ENCODE results near the gene PALM2AKAP2. TPM values are rescaled to one million over a fixed set of nuclear protein-coding genes. Genes with fewer than 3 reads are reported as not detected.

PALM2AKAP2 gene
- total RNA-seq, 4 donors from 2014 or later = 0.37 to 0.64 (median 0.55) TPM; not detected in 1

DNA sequence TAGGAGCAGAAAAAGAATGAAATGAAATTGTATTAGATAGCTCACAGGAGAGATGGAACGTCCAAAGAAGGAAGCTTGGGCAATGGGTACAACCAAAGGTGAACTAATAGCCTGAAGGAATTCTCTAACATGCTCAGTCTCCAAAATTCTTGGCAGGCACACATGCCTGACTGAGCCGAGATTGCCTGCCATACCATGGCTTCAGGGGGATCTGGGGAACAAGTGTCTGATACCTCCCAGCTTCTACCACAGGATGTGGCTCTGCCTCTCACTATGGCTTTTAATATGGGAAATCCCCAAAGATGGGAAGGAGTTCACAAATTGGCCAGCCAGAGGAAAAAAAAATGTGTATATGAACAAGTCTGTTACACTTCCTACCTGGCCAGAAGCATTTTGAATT is 3.6 kb upstream of the PALM2AKAP2 start:
- WGBS, 2 donors (ENCODE audit: low coverage in 1 of 2) = 63 to 66% methylated on average over 2 of the region's 2 CpGs
- Histone ChIP-seq H3K36me3 (no peaks in the 10 kb centered on the region), H3K4me3 (no peak overlapping the region), H3K27ac (no peak overlapping the region), H3K9me3 (no peaks in the 10 kb centered on the region), H3K27me3 (peaks cover 21% of the 10 kb centered on the region), H3K4me1 (peaks cover 7 to 19% (median 9%) of the 10 kb centered on the region in 4 donors)
- intact Hi-C loops (cut with DNase I; ENCODE audit: low total_unique reads) (no loop called here), in situ Hi-C loops (cut with MboI; ENCODE audit: low pct_ligation_motif_present in 1 of 4, low pct_unique_long_range_greater_than_20kb in 1 of 4, low sequenced_read_pairs in 3 of 4) (no loop called here)
- DNase-seq = no peak
- TF ChIP-seq POLR2AphosphoS5 (IDR thresholded peaks at IDR 0.05) (no peak), CTCF (IDR thresholded peaks at IDR 0.05) (no peak), POLR2A (IDR thresholded peaks at IDR 0.05) (no peak), EP300 (IDR thresholded peaks at IDR 0.05; ENCODE audit: low read depth) (no peak)

- H3K4me3 ChIP-seq = peak overlapping the region; percentile 37 to 57 (median 52)
- TF ChIP-seq POLR2A (IDR thresholded peaks at IDR 0.05) (no peak), POLR2AphosphoS5 (IDR thresholded peaks at IDR 0.05) (no peak), CTCF (IDR thresholded peaks at IDR 0.05) (no peak), EP300 (IDR thresholded peaks at IDR 0.05; ENCODE audit: low read depth) (no peak)
- no peak for DNase-seq
- H3K36me3 ChIP-seq = no peaks in the 10 kb centered on the region
- intact Hi-C loops (cut with DNase I; ENCODE audit: low total_unique reads) (no loop called here), in situ Hi-C loops (cut with MboI; ENCODE audit: low pct_ligation_motif_present in 1 of 4, low pct_unique_long_range_greater_than_20kb in 1 of 4, low sequenced_read_pairs in 3 of 4) (no loop called here)
- 2 to 10% methylated on average over 8 to 16 of the region's 16 CpGs for WGBS, 2 donors (ENCODE audit: low coverage in 1 of 2)
- peaks cover 29% of the 10 kb centered on the region for H3K27me3 ChIP-seq
- H3K4me1 ChIP-seq = peaks cover 0 to 9% (median 6%) of the 10 kb centered on the region in 4 donors
- H3K9me3 ChIP-seq = no peaks in the 10 kb centered on the region
- peak overlapping the region; percentile 36 to 48 (median 44) for H3K27ac ChIP-seq
Measured at GRCh38 chr9:109780453-109781033, 545 bp downstream of the PALM2AKAP2 start.

- Histone ChIP-seq H3K9me3 (no peaks in the 10 kb centered on the region), H3K27me3 (peaks cover 29% of the 10 kb centered on the region), H3K4me1 (peaks cover 0 to 9% (median 6%) of the 10 kb centered on the region in 4 donors), H3K36me3 (no peaks in the 10 kb centered on the region), H3K27ac (peak overlapping the region; percentile 36 to 48 (median 44)), H3K4me3 (peak overlapping the region in 3 of 4 donors; percentile 37 to 56 (median 48))
- TF ChIP-seq EP300 (IDR thresholded peaks at IDR 0.05; ENCODE audit: low read depth) = no peak
- TF ChIP-seq POLR2AphosphoS5 (IDR thresholded peaks at IDR 0.05) = no peak
- TF ChIP-seq POLR2A (IDR thresholded peaks at IDR 0.05) = no peak
- TF ChIP-seq CTCF (IDR thresholded peaks at IDR 0.05) = no peak
- in situ Hi-C loops (cut with MboI; ENCODE audit: low pct_ligation_motif_present in 1 of 4, low pct_unique_long_range_greater_than_20kb in 1 of 4, low sequenced_read_pairs in 3 of 4) (no loop called here), intact Hi-C loops (cut with DNase I; ENCODE audit: low total_unique reads) (no loop called here)
- DNase-seq = no peak
- WGBS, 2 donors (ENCODE audit: low coverage in 1 of 2) = 58 to 61% methylated on average over 4 to 5 of the region's 5 CpGs
Measured at GRCh38 chr9:109781086-109781485, 1.1 kb downstream of the PALM2AKAP2 start.

- Histone ChIP-seq H3K27ac (peak overlapping the region in 2 of 4 donors; percentile 30 to 48), H3K36me3 (no peaks in the 10 kb centered on the region), H3K9me3 (no peaks in the 10 kb centered on the region), H3K4me1 (peaks cover 0 to 9% (median 6%) of the 10 kb centered on the region in 4 donors), H3K4me3 (peak overlapping the region in 1 of 4 donors; percentile 56), H3K27me3 (peaks cover 29% of the 10 kb centered on the region)
- TF ChIP-seq POLR2AphosphoS5 (IDR thresholded peaks at IDR 0.05) (peak in 1 of 3 donors; percentile 19), CTCF (IDR thresholded peaks at IDR 0.05) (no peak)
- WGBS, 2 donors (ENCODE audit: low coverage in 1 of 2) = 36 to 45% methylated on average over 3 to 4 of the region's 4 CpGs
- intact Hi-C loops (cut with DNase I; ENCODE audit: low total_unique reads) = no loop called here
- in situ Hi-C loops (cut with MboI; ENCODE audit: low pct_ligation_motif_present in 1 of 4, low pct_unique_long_range_greater_than_20kb in 1 of 4, low sequenced_read_pairs in 3 of 4) = no loop called here
- DNase-seq = no peak
Measured at GRCh38 chr9:109781541-109782197, 1.7 kb downstream of the PALM2AKAP2 start.
